ENCODE results near the gene ADRA2C. TPM values are rescaled to one million over a fixed set of nuclear protein-coding genes. Genes with fewer than 3 reads are reported as not detected.

Gene ADRA2C
- total RNA-seq, 1 donor from 2014 or later = not detected

- no peak overlapping the region for H3K4me3 ChIP-seq (ENCODE audit: low read depth, low read length)
- DNase-seq (ENCODE audit: low read depth) = no peak
- no peak for TF ChIP-seq CTCF (conservative IDR thresholded peaks at IDR 0.05; ENCODE audit: low read depth, low read length)
Observed at GRCh38 chr4:3747581-3747904, 18.6 kb upstream of the ADRA2C start.

GRCh38 chr4:3748136-3748898, 17.9 kb upstream of the ADRA2C start:
- DNase-seq (ENCODE audit: low read depth) = no peak
- TF ChIP-seq CTCF (conservative IDR thresholded peaks at IDR 0.05; ENCODE audit: low read depth, low read length) = no peak

GRCh38 chr4:3749081-3749480, 17.1 kb upstream of the ADRA2C start:
- no peak overlapping the region for H3K4me3 ChIP-seq (ENCODE audit: low read depth, low read length)
- no peak for DNase-seq (ENCODE audit: low read depth)
- no peak for TF ChIP-seq CTCF (conservative IDR thresholded peaks at IDR 0.05; ENCODE audit: low read depth, low read length)

More at GRCh38 chr4:3748136-3748898, 17.9 kb upstream of the ADRA2C start:
- no peak overlapping the region for H3K4me3 ChIP-seq (ENCODE audit: low read depth, low read length)

- DNase-seq (ENCODE audit: low read depth) = no peak
- TF ChIP-seq CTCF (conservative IDR thresholded peaks at IDR 0.05; ENCODE audit: low read depth, low read length) = no peak
- H3K4me3 ChIP-seq (ENCODE audit: low read depth, low read length) = no peak overlapping the region
Observed at GRCh38 chr4:3750334-3750733, 15.9 kb upstream of the ADRA2C start.

- DNase-seq (ENCODE audit: low read depth) = no peak
- no peak overlapping the region for H3K4me3 ChIP-seq (ENCODE audit: low read depth, low read length)
- no peak for TF ChIP-seq CTCF (conservative IDR thresholded peaks at IDR 0.05; ENCODE audit: low read depth, low read length)
Observed at GRCh38 chr4:3752022-3752421, 14.2 kb upstream of the ADRA2C start.

GRCh38 chr4:3753726-3754412, 12.3 kb upstream of the ADRA2C start:
- DNase-seq (ENCODE audit: low read depth) = no peak
- no peak for TF ChIP-seq CTCF (conservative IDR thresholded peaks at IDR 0.05; ENCODE audit: low read depth, low read length)
- H3K4me3 ChIP-seq (ENCODE audit: low read depth, low read length) = no peak overlapping the region

Data from epithelial cell of proximal tubule (primary cell).